Neural progenitor cell (in vitro differentiated cells): ENCODE results near the gene C9orf57.

Experiments
- EZH2 ChIP-seq: fragments of 200-600 bp; sonication (generic); IDR thresholded peaks from 2 replicates; pipeline ENCODE4 v1.6.1; 2017; ENCODE audit warnings: antibody characterized with exemption, mild to moderate bottlenecking, moderate library complexity
- EZH2phosphoT487 ChIP-seq: fragments of 200-600 bp; sonication (generic); IDR thresholded peaks from 2 replicates; pipeline ENCODE4 v1.6.1; 2017; ENCODE audit warnings: antibody characterized with exemption
- TF ChIP-seq, protein P1 (sequence below): fragments of 200-600 bp; sonication (generic); IDR thresholded peaks from 2 replicates; pipeline ENCODE4 v1.5.1; 2017; ENCODE audit warnings: antibody characterized with exemption, mild to moderate bottlenecking

DNA sequence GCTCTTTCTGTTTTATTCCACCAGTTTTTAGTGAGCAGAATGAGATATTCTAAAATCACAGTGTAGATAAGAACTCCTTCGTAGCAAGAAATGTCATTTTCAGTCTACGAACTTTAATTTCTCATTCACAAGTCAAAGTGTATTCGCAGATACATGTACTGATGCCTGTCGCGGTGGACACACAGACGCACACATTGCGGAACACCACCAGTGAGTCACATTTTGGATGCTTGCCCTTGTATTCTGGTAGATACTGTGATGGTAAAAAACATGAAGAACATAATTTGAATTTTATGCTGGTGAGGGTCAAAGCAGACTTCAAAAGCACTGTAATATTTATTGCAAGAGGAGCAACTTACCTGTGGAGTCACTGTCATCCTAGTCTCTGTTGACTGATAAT, 4.7 kb upstream of the C9orf57 start:
- TF ChIP-seq, protein P1, sequence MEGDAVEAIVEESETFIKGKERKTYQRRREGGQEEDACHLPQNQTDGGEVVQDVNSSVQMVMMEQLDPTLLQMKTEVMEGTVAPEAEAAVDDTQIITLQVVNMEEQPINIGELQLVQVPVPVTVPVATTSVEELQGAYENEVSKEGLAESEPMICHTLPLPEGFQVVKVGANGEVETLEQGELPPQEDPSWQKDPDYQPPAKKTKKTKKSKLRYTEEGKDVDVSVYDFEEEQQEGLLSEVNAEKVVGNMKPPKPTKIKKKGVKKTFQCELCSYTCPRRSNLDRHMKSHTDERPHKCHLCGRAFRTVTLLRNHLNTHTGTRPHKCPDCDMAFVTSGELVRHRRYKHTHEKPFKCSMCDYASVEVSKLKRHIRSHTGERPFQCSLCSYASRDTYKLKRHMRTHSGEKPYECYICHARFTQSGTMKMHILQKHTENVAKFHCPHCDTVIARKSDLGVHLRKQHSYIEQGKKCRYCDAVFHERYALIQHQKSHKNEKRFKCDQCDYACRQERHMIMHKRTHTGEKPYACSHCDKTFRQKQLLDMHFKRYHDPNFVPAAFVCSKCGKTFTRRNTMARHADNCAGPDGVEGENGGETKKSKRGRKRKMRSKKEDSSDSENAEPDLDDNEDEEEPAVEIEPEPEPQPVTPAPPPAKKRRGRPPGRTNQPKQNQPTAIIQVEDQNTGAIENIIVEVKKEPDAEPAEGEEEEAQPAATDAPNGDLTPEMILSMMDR = no peak
- TF ChIP-seq EZH2phosphoT487 (no peak), EZH2 (no peak)
